Measurements from ENCODE around the gene DRC1.
"Not testable (repeated sequence)": the region's sequence is repeated elsewhere in the genome, so short reads cannot be mapped to it uniquely, and the experiment has no call there.

The DRC1 gene

GRCh38 chr2:26363323-26363722 lies 38.4 kb upstream of the DRC1 start:
- no peak for DNase-seq (ENCODE audit: low spot score)
- TF ChIP-seq CTCF (IDR thresholded peaks at IDR 0.05; ENCODE audit: extremely low read depth, missing control alignments) = no peak

- DNase-seq (ENCODE audit: low spot score) = no peak
- no peak for TF ChIP-seq CTCF (IDR thresholded peaks at IDR 0.05; ENCODE audit: extremely low read depth, missing control alignments)
These were observed 37.8 kb upstream of the DRC1 start for GRCh38 chr2:26363958-26364357.

- no peak for DNase-seq (ENCODE audit: low spot score)
- TF ChIP-seq CTCF (IDR thresholded peaks at IDR 0.05; ENCODE audit: extremely low read depth, missing control alignments) = no peak
These were observed 37.1 kb upstream of the DRC1 start for GRCh38 chr2:26364669-26365068.

- no peak for DNase-seq (ENCODE audit: low spot score)
- TF ChIP-seq CTCF (IDR thresholded peaks at IDR 0.05; ENCODE audit: extremely low read depth, missing control alignments) = no peak
These were observed 34.8 kb upstream of the DRC1 start for GRCh38 chr2:26366957-26367356.

GRCh38 chr2:26369664-26370063 lies 32.1 kb upstream of the DRC1 start:
- DNase-seq (ENCODE audit: low spot score) = not testable (repeated sequence)

GRCh38 chr2:26370909-26371308 lies 30.8 kb upstream of the DRC1 start:
- not testable (repeated sequence) for DNase-seq (ENCODE audit: low spot score)

- no peak for DNase-seq (ENCODE audit: low spot score)
- TF ChIP-seq CTCF (IDR thresholded peaks at IDR 0.05; ENCODE audit: extremely low read depth, missing control alignments) = no peak
These were observed 24.9 kb upstream of the DRC1 start for GRCh38 chr2:26376799-26377198.

- DNase-seq (ENCODE audit: low spot score) = no peak
- no peak for TF ChIP-seq CTCF (IDR thresholded peaks at IDR 0.05; ENCODE audit: extremely low read depth, missing control alignments)
These were observed 21.4 kb upstream of the DRC1 start for GRCh38 chr2:26380281-26380680.

- no peak for TF ChIP-seq CTCF (IDR thresholded peaks at IDR 0.05; ENCODE audit: extremely low read depth, missing control alignments)
- DNase-seq (ENCODE audit: low spot score) = no peak
These were observed 19.2 kb upstream of the DRC1 start for GRCh38 chr2:26382564-26382963.
